Prostate gland (tissue), 2 donors: ENCODE measurements around the gene MAGI2.

Experiments
- CTCF ChIP-seq, 4 experiments: fragments of 200-600 bp in 2 of 4; fragments of 450-650 bp in 2 of 4; sonication (generic) in 2 of 4; IDR thresholded peaks; 1 replicate in 3 of 4; 2 replicates in 1 of 4; pipeline ENCODE4 v1.5.1; 2016 to 2019; ENCODE audit warnings: antibody characterized with exemption in 4 of 4, mild to moderate bottlenecking in 2 of 4, moderate library complexity in 2 of 4
- POLR2A ChIP-seq: fragments of 450-650 bp; IDR thresholded peaks from one replicate; pipeline ENCODE4 v1.6.1; 2016; ENCODE audit warnings: antibody characterized with exemption, mild to moderate bottlenecking
- POLR2AphosphoS5 ChIP-seq: sonication (generic); formaldehyde crosslinking; IDR thresholded peaks from one replicate; pipeline ENCODE4 v1.6.1; 2017; ENCODE audit warnings: antibody characterized with exemption

GRCh38 chr7:78002715-78003114 is 1450.8 kb downstream of the MAGI2 start:
- TF ChIP-seq POLR2AphosphoS5 (no peak), CTCF (IDR thresholded peaks at IDR 0.05) (no peak), POLR2A (no peak)
